ENCODE measurements around the gene BSDC1. TPM values are rescaled to one million over a fixed set of nuclear protein-coding genes. Genes with fewer than 3 reads are reported as not detected.

The BSDC1 gene, protein sequence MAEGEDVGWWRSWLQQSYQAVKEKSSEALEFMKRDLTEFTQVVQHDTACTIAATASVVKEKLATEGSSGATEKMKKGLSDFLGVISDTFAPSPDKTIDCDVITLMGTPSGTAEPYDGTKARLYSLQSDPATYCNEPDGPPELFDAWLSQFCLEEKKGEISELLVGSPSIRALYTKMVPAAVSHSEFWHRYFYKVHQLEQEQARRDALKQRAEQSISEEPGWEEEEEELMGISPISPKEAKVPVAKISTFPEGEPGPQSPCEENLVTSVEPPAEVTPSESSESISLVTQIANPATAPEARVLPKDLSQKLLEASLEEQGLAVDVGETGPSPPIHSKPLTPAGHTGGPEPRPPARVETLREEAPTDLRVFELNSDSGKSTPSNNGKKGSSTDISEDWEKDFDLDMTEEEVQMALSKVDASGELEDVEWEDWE
- total RNA-seq (2013; cell fraction: nucleolus; rRNA removed), result 114 and 128 TPM in 2 replicates
- total RNA-seq (2014; rRNA removed) (23.3 and 25.1 TPM in 2 replicates), total RNA-seq (2014; rRNA removed; fragmentation: Illumina TruSeq; extraction: Trizol) (22.3 and 22.7 TPM in 2 replicates), total RNA-seq (2021) (23.9 and 25.2 TPM in 2 replicates), polyA plus RNA-seq (2011; rRNA removed) (32.8 and 39.7 TPM in 2 replicates), polyA plus RNA-seq (2014; fragmentation: Illumina TruSeq; extraction: Trizol) (22.5 and 27.4 TPM in 2 replicates), polyA plus RNA-seq (2014; fragmentation: Nextera tagmentation; extraction: Ambion mirVana) (1 to 10 TPM; 3.0 to 4.9 TPM), polyA plus RNA-seq (2014; rRNA removed) (25.4 and 28.5 TPM in 2 replicates), polyA plus RNA-seq (2016; fragmentation: Nextera tagmentation; extraction: Ambion mirVana) (10 to 100 TPM; 18.2 to 20.2 TPM), polyA minus RNA-seq (2011; rRNA and poly(A)+ RNA removed) (18.5 and 31.0 TPM in 2 replicates), Bru-seq, nascent RNA (percentile 88 among the genes with signal in this experiment), BruChase-seq, experiment 1, labeled RNA remaining after a 6-hour chase (percentile 88 among the genes with signal in this experiment), BruChase-seq, experiment 2, labeled RNA remaining after a 2-hour chase (percentile 88 among the genes with signal in this experiment)
- 13.3 TPM for polyA plus RNA-seq (2011; ENCODE audit: low read depth)
- polyA plus RNA-seq (2011; cell fraction: cytosol; rRNA removed), result 34.8 and 37.6 TPM in 2 replicates
- polyA plus RNA-seq (2011; cell fraction: nucleus; rRNA removed), result 76.6 and 77.5 TPM in 2 replicates
- polyA plus RNA-seq (2012), result 22.3 and 31.1 TPM in 2 replicates
- 9.3 and 12.7 TPM in 2 replicates for polyA minus RNA-seq (2011; cell fraction: cytosol; rRNA and poly(A)+ RNA removed)
- 21.2 and 34.4 TPM in 2 replicates for polyA minus RNA-seq (2011; cell fraction: nucleus; rRNA and poly(A)+ RNA removed)
- long read RNA-seq, experiment 1, transcript BSDC1-206 (11 exons, 2,846 nt), result major isoform, 7 of 20 reads
- long read RNA-seq, experiment 1, partial matches to known transcripts, result 12 of 20 reads
- long read RNA-seq, experiment 1, other reads (novel, unspliced or antisense), result 0 of 20 reads
- long read RNA-seq, experiment 2, transcript BSDC1-206 (11 exons, 2,846 nt), result major isoform, 8 of 33 reads
- long read RNA-seq, experiment 2, partial matches to known transcripts, result 23 of 33 reads
- long read RNA-seq, experiment 2, other reads (novel, unspliced or antisense), result 1 of 33 reads

GRCh38 chr1:32394141-32394889, at the start of gene BSDC1:
BSDC1 (minus strand) TSS chr1:32394441; CDS start chr1:32394414, 27 bp downstream.
- RAD21 ChIA-PET (ENCODE audit: unreplicated experiment), result interaction anchor here (0.7 to 2.4 kb wide), 23 partner anchors 14 to 287 kb away, joined by 3 to 14 read pairs (median 4); partner anchors contain the start of genes CCDC28B, KPNA6, MARCKSL1 and TXLNA
- Histone ChIP-seq H3K9me3 (replicated peaks; ENCODE audit: control insufficient read depth, insufficient read depth, low read length) (no peaks in the 10 kb centered on the region; the same call in 2 of the 3 replicates), H3K27me3 (replicated peaks in 1 of 2; ENCODE audit: control insufficient read depth in 2 of 2, insufficient read depth in 2 of 2, low read length in 1 of 2) (no peaks in the 10 kb centered on the region), H2AFZ (ENCODE audit: control insufficient read depth, low read depth, low read length) (peak within 1 kb of the TSS; percentile 99), H3K79me2 (ENCODE audit: control insufficient read depth, insufficient read depth, low read length) (peaks cover 12% of the 10 kb centered on the region), H3K36me3 (ENCODE audit: control insufficient read depth in 2 of 2, insufficient read depth in 2 of 2, low read length in 1 of 2) (0 out of 4 replicates have a peak, but pooled peaks cover 0 to 10% of the 10 kb centered on the region in 2 experiments), H4K20me1 (ENCODE audit: control insufficient read depth, insufficient read depth) (no peaks in the 10 kb centered on the region), H3K4me2 (ENCODE audit: control insufficient read depth, insufficient read depth) (peak within 1 kb of the TSS; percentile 95), H3K9ac (ENCODE audit: control insufficient read depth, insufficient read depth, low read length) (peak within 1 kb of the TSS; percentile 82), H3K4me3 (peak within 1 kb of the TSS; percentile 78), H3K4me1 (ENCODE audit: control insufficient read depth, insufficient read depth, low read length) (no peaks in the 10 kb centered on the region; the same call in 1 of the 2 replicates), H3K27ac (ENCODE audit: control insufficient read depth, insufficient read depth) (peak within 1 kb of the TSS; percentile 76)
- FAIRE-seq, result peak; percentile 100
- DNase-seq (ENCODE audit: low read depth, low spot score), result peak; percentile 94
- CTCF ChIA-PET, result interaction anchor here (0.7 to 2.7 kb wide), 18 partner anchors 10 to 319 kb away, joined by 3 to 17 read pairs (median 4); partner anchors contain the start of gene MARCKSL1
- WGBS (ENCODE audit: insufficient coverage, insufficient replicate concordance, low lambda C conversion rate, missing lambda C conversion rate), result under 1% methylated on average over 48 of the region's 48 CpGs
- SMC1A ChIA-PET (ENCODE audit: uncharacterized antibody, unreplicated experiment), result interaction anchor here (0.7 to 2.0 kb wide), 14 partner anchors 9 to 217 kb away, joined by 3 to 15 read pairs (median 4); partner anchors contain the start of genes HDAC1 and MARCKSL1
- no TSS peak for BruUV-seq (replicated peaks)
- peak; percentile 97 for ATAC-seq
- intact Hi-C loops (cut with micrococcal nuclease; ENCODE audit: unreplicated experiment) (loop anchor here (2.0 kb wide), 1 partner anchor 60 kb away; no protein-coding TSS in a partner anchor), in situ Hi-C loops (cut with MboI) (no loop called here)
- POLR2A ChIA-PET, result interaction anchor here (0.8 to 2.1 kb wide), 19 partner anchors 17 to 257 kb away, joined by 3 to 22 read pairs (median 4); partner anchors contain the start of genes HDAC1, MARCKSL1 and RBBP4
- TF ChIP-seq CEBPB (IDR thresholded peaks at IDR 0.05; ENCODE audit: borderline replicate concordance in 1 of 2, low read depth in 2 of 2, low read length in 2 of 2), result no peak
- TF ChIP-seq SIX5 (IDR thresholded peaks at IDR 0.05; ENCODE audit: low read depth, low read length, severe bottlenecking), result no peak
- TF ChIP-seq ZSCAN29 (IDR thresholded peaks at IDR 0.05), result peak; percentile 68
- peak; percentile 77; the same call in 1 of the 2 replicates for TF ChIP-seq TAF1 (IDR thresholded peaks at IDR 0.05; ENCODE audit: borderline replicate concordance, low read depth, low read length)
- no peak for TF ChIP-seq BCL11A (IDR thresholded peaks at IDR 0.05; ENCODE audit: low read depth, low read length)
- 0 out of 4 replicates have a peak, but pooled peaks of 1 of the 2 experiments have one; percentile 26 for TF ChIP-seq EP300 (IDR thresholded peaks at IDR 0.05; ENCODE audit: borderline replicate concordance in 1 of 2, control insufficient read depth in 1 of 2, low read depth in 2 of 2, low read length in 2 of 2)
- TF ChIP-seq IKZF2 (IDR thresholded peaks at IDR 0.05), result peak in 1 of 2 experiments; percentile 47; a peak in 1 of 4 replicates
- TF ChIP-seq, protein P1, sequence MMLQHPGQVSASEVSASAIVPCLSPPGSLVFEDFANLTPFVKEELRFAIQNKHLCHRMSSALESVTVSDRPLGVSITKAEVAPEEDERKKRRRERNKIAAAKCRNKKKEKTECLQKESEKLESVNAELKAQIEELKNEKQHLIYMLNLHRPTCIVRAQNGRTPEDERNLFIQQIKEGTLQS (IDR thresholded peaks at IDR 0.05; ENCODE audit: borderline replicate concordance, extremely low read depth, low read depth, low read length), result no peak
- TF ChIP-seq JUNB (IDR thresholded peaks at IDR 0.05), result peak; percentile 45; the same call in 1 of the 2 replicates
- no peak for TF ChIP-seq YBX1 (IDR thresholded peaks at IDR 0.05)
- TF ChIP-seq PRDM15 (CRISPR knock-in tag; IDR thresholded peaks at IDR 0.05), result no peak

All from GM12878 (cell line).